Tibial artery (tissue), 4 donors: ENCODE data around the gene MT1A.
"Not testable (repeated sequence)": the region's sequence is repeated elsewhere in the genome, so short reads cannot be mapped to it uniquely, and the experiment has no call there.

Experiments
- DNase-seq, 2 donors: peaks; one replicate each; pipeline ENCODE4 v3.0.0-alpha.2; 2019
- H3K27ac ChIP-seq, 2 donors: fragments of 200-600 bp; sonication (generic) in 1 of 2; 1 replicate in 1 of 2; 2 replicates in 1 of 2; pipeline ENCODE4 v1.5.1; 2018 to 2019; ENCODE audit warnings: mild to moderate bottlenecking in 1 of 2
- H3K27me3 ChIP-seq, 2 donors: fragments of 200-600 bp; sonication (generic) in 1 of 2; one replicate each; pipeline versions ENCODE4 v1.5.1 to v1.6.0; 2016 to 2019
- H3K36me3 ChIP-seq, 3 donors: fragments of 200-600 bp; sonication (generic) in 2 of 3; one replicate each; pipeline ENCODE4 v1.5.1; 2016 to 2019; ENCODE audit warnings: mild to moderate bottlenecking in 2 of 3
- H3K4me1 ChIP-seq, 4 donors: fragments of 200-600 bp; sonication (generic) in 2 of 4; 1 replicate in 3 of 4; 2 replicates in 1 of 4; pipeline ENCODE4 v1.5.1; 2016 to 2019
- H3K4me3 ChIP-seq, 2 donors: fragments of 200-600 bp; sonication (generic) in 1 of 2; 1 replicate in 1 of 2; 2 replicates in 1 of 2; pipeline ENCODE4 v1.5.1; 2018 to 2019; ENCODE audit warnings: mild to moderate bottlenecking in 2 of 2
- H3K9me3 ChIP-seq, 3 donors: fragments of 200-600 bp; sonication (generic) in 1 of 3; one replicate each; pipeline ENCODE4 v1.5.1; 2016 to 2019
- CTCF ChIP-seq, 2 experiments: fragments of 200-600 bp in 1 of 2; fragments of 450-650 bp in 1 of 2; IDR thresholded peaks; one replicate each; pipeline ENCODE4 v1.5.1; 2017 to 2019; ENCODE audit warnings: antibody characterized with exemption in 2 of 2, mild to moderate bottlenecking in 1 of 2, moderate library complexity in 1 of 2
- intact Hi-C: fragments of 100-400 bp; cut with DNase I; formaldehyde crosslinking; loops from one replicate; pipeline ENCODE4 v1.15.0; 2023; ENCODE audit warnings: low total_unique reads

MT1A gene

GRCh38 chr16:56669005-56669839 is 30.8 kb downstream of the MT1A start, which contains the start of gene MT1H:
Gene MT1H (plus strand): TSS chr16:56669814. CDS start chr16:56669885, 71 bp downstream.
- Histone ChIP-seq H3K36me3 (no peaks in the 10 kb centered on the region), H3K4me1 (peaks cover 0 to 21% (median 17%) of the 10 kb centered on the region in 4 donors), H3K27ac (no peak within 1 kb of the TSS), H3K9me3 (no peaks in the 10 kb centered on the region), H3K4me3 (no peak within 1 kb of the TSS), H3K27me3 (peaks cover 3 to 86% of the 10 kb centered on the region in 2 donors)
- intact Hi-C loops, result loop anchor here (5.0 kb wide), 1 partner anchor 33 kb away; no protein-coding TSS in a partner anchor
- no peak for TF ChIP-seq CTCF (IDR thresholded peaks at IDR 0.05)
- DNase-seq, result no peak

- intact Hi-C loops, result loop anchor here (5.0 kb wide), 1 partner anchor 32 kb away; no protein-coding TSS in a partner anchor
- H3K9me3 ChIP-seq, result no peaks in the 10 kb centered on the region
- no peak for TF ChIP-seq CTCF (IDR thresholded peaks at IDR 0.05)
- H3K4me1 ChIP-seq, result peaks cover 0 to 21% (median 17%) of the 10 kb centered on the region in 4 donors
- no peaks in the 10 kb centered on the region for H3K36me3 ChIP-seq
- H3K27me3 ChIP-seq, result peaks cover 3 to 86% of the 10 kb centered on the region in 2 donors
- H3K27ac ChIP-seq, result no peak overlapping the region
- no peak for DNase-seq
- no peak overlapping the region for H3K4me3 ChIP-seq
These were observed 31.6 kb downstream of the MT1A start for GRCh38 chr16:56669840-56670619.

- Histone ChIP-seq H3K27ac (no peak overlapping the region), H3K36me3 (no peaks in the 10 kb centered on the region), H3K4me3 (no peak overlapping the region), H3K27me3 (peaks cover 3 to 87% of the 10 kb centered on the region in 2 donors), H3K9me3 (no peaks in the 10 kb centered on the region), H3K4me1 (peaks cover 0 to 23% (median 18%) of the 10 kb centered on the region in 4 donors)
- intact Hi-C loops, result no loop called here
- TF ChIP-seq CTCF (IDR thresholded peaks at IDR 0.05), result no peak
- no peak for DNase-seq
These were observed 32.1 kb downstream of the MT1A start for GRCh38 chr16:56670620-56670934.

GRCh38 chr16:56671691-56672090 is 33.2 kb downstream of the MT1A start:
- Histone ChIP-seq H3K27me3 (peaks cover 3 to 85% of the 10 kb centered on the region in 2 donors), H3K4me1 (peaks cover 0 to 31% (median 25%) of the 10 kb centered on the region in 4 donors)
- H3K27ac ChIP-seq, H3K9me3 ChIP-seq, intact Hi-C loops, H3K4me3 ChIP-seq, H3K36me3 ChIP-seq, DNase-seq: not testable (repeated sequence)

- H3K4me3 ChIP-seq, DNase-seq, H3K36me3 ChIP-seq, intact Hi-C loops, H3K9me3 ChIP-seq, H3K27ac ChIP-seq: not testable (repeated sequence)
- Histone ChIP-seq H3K4me1 (peaks cover 0 to 31% (median 24%) of the 10 kb centered on the region in 4 donors), H3K27me3 (peaks cover 3 to 80% of the 10 kb centered on the region in 2 donors)
These were observed 33.7 kb downstream of the MT1A start for GRCh38 chr16:56672171-56672570.

- Histone ChIP-seq H3K27ac (no peak overlapping the region), H3K27me3 (peaks cover 3 to 72% of the 10 kb centered on the region in 2 donors), H3K4me1 (peaks cover 0 to 27% (median 18%) of the 10 kb centered on the region in 4 donors), H3K36me3 (no peaks in the 10 kb centered on the region), H3K4me3 (no peak overlapping the region), H3K9me3 (no peaks in the 10 kb centered on the region)
- intact Hi-C loops, result no loop called here
- no peak for TF ChIP-seq CTCF (IDR thresholded peaks at IDR 0.05)
- no peak for DNase-seq
These were observed 34.5 kb downstream of the MT1A start for GRCh38 chr16:56672761-56673536.
